Fibroblast of lung (primary cell): Measurements from ENCODE around the gene EPHA1. TPM values are rescaled to one million over a fixed set of nuclear protein-coding genes. Genes with fewer than 3 reads are reported as not detected.
A peak's percentile ranks its signal among the peaks of the same experiment; 100 is the strongest.

Experiments
- DNase-seq, 2 donors: peaks; one replicate each; pipeline versions ENCODE4 v3.0.0 to v3.0.0-alpha.2; 2010; ENCODE audit warnings: low read depth in 2 of 2
- H2AFZ ChIP-seq: 2 replicates; pipeline ENCODE4 v1.5.1; 2012; ENCODE audit warnings: low read length, control low read depth, inconsistent platforms
- H3K27ac ChIP-seq: 2 replicates; pipeline ENCODE4 v1.5.1; 2011; ENCODE audit warnings: low read length, control low read depth; ENCODE audit not compliant: insufficient read depth
- H3K27me3 ChIP-seq: 2 replicates; pipeline ENCODE4 v1.5.1; 2011; ENCODE audit warnings: mild to moderate bottlenecking, low read length; ENCODE audit not compliant: control insufficient read depth, insufficient read depth
- H3K36me3 ChIP-seq: 2 replicates; pipeline ENCODE4 v1.5.1; 2011; ENCODE audit warnings: low read length; ENCODE audit not compliant: control insufficient read depth, insufficient read depth
- H3K4me1 ChIP-seq: 2 replicates; pipeline ENCODE4 v1.5.1; 2011; ENCODE audit warnings: low read length; ENCODE audit not compliant: control insufficient read depth, insufficient read depth; ENCODE audit errors: extremely low read depth
- H3K4me2 ChIP-seq: 2 replicates; pipeline ENCODE4 v1.5.1; 2011; ENCODE audit warnings: low read length, control low read depth; ENCODE audit not compliant: insufficient read depth; ENCODE audit errors: extremely low read depth
- H3K4me3 ChIP-seq, 4 experiments: fragments of 200-600 bp in 1 of 4; sonication (generic) in 1 of 4; replicated peaks in 1 of 4; 2 replicates each; pipeline ENCODE4 v1.5.1; 2011 to 2016; ENCODE audit warnings: low read length in 4 of 4, low read depth in 3 of 4, mild to moderate bottlenecking in 3 of 4, control low read depth in 2 of 4, inconsistent platforms in 1 of 4, mixed read lengths in 1 of 4; ENCODE audit not compliant: insufficient read depth in 1 of 4; ENCODE audit errors: control extremely low read depth in 1 of 4
- H3K79me2 ChIP-seq: 2 replicates; pipeline ENCODE4 v1.5.1; 2012; ENCODE audit warnings: mild to moderate bottlenecking, low read length, inconsistent platforms; ENCODE audit not compliant: control insufficient read depth, insufficient read depth
- H3K9ac ChIP-seq: 2 replicates; pipeline ENCODE4 v1.5.1; 2011; ENCODE audit warnings: mild to moderate bottlenecking, low read length, control low read depth; ENCODE audit not compliant: insufficient read depth
- H3K9me3 ChIP-seq: 2 replicates; pipeline ENCODE4 v1.5.1; 2012; ENCODE audit warnings: low read depth, low read length; ENCODE audit not compliant: control insufficient read depth, insufficient read depth
- H4K20me1 ChIP-seq: 2 replicates; pipeline ENCODE4 v1.5.1; 2011; ENCODE audit warnings: low read length; ENCODE audit not compliant: control insufficient read depth, insufficient read depth; ENCODE audit errors: extremely low read depth
- CTCF ChIP-seq, 2 donors: IDR thresholded peaks in 1 of 2; conservative IDR thresholded peaks in 1 of 2; 1 replicate in 1 of 2; 2 replicates in 1 of 2; pipeline ENCODE4 v1.5.1; 2011 to 2012; ENCODE audit warnings: low read length in 2 of 2, control low read depth in 1 of 2, inconsistent platforms in 1 of 2, low read depth in 1 of 2, mild to moderate bottlenecking in 1 of 2
- EZH2 ChIP-seq: IDR thresholded peaks from 2 replicates; pipeline ENCODE4 v1.5.1; 2012; ENCODE audit warnings: low read length, control low read depth, mild to moderate bottlenecking; ENCODE audit errors: missing control alignments
- polyA minus RNA-seq: library from RNA; depleted of rRNA, polyadenylated mRNA; stranded (reverse); fragments of >200 nt; gene quantifications from 2 replicates; pipeline ENCODE4 v1.2.3, GENCODE V29; 2011; ENCODE audit warnings: low replicate concordance
- polyA plus RNA-seq, 2 donors: library from polyadenylated mRNA; depleted of rRNA in 1 of 2; stranded (reverse) in 1 of 2; unstranded in 1 of 2; fragments of >200 nt; gene quantifications; 2 replicates each; pipeline ENCODE4 v1.2.1, GENCODE V29; 2011 to 2012; ENCODE audit warnings: missing spikeins in 1 of 2
- total RNA-seq: library from RNA; depleted of rRNA; stranded (reverse); fragments of >200 nt; gene quantifications from 2 replicates; pipeline ENCODE4 v1.2.1, GENCODE V29; 2014

The EPHA1 gene
- total RNA-seq: under 0.01 and 0.26 TPM in 2 replicates
- 0.05 and 0.09 TPM in 2 replicates for polyA plus RNA-seq
- polyA plus RNA-seq (2012): 0.89 and 2.2 TPM in 2 replicates
- polyA minus RNA-seq: 2.7 TPM in 1 of 2 replicates, not detected in the other

- peak in 1 of 2 donors; percentile 33 for TF ChIP-seq CTCF (conservative IDR thresholded peaks at IDR 0.05 in 1 of 2, IDR thresholded peaks at IDR 0.05 in 1 of 2; ENCODE audit: low read depth in 1 of 2, low read length in 2 of 2)
- no peak for TF ChIP-seq EZH2
- peaks cover 8% of the 10 kb centered on the region for H3K4me1 ChIP-seq
- no peak within 1 kb of the TSS for H3K9ac ChIP-seq
- no peak for DNase-seq
- peaks cover 3% of the 10 kb centered on the region for H3K27me3 ChIP-seq
- H2AFZ ChIP-seq: no peak within 1 kb of the TSS
- H3K4me2 ChIP-seq: no peak within 1 kb of the TSS
- H3K79me2 ChIP-seq: no peaks in the 10 kb centered on the region
- no peak within 1 kb of the TSS for H3K4me3 ChIP-seq
- no peaks in the 10 kb centered on the region for H3K36me3 ChIP-seq
- H3K27ac ChIP-seq: no peak within 1 kb of the TSS
- H3K9me3 ChIP-seq: no peaks in the 10 kb centered on the region
- no peaks in the 10 kb centered on the region for H4K20me1 ChIP-seq
These were observed at the start of gene EPHA1 for GRCh38 chr7:143408686-143409561. Gene EPHA1, minus strand, starts transcription at chr7:143408856. Its CDS starts 51 bp downstream, at chr7:143408805.

- no peak for TF ChIP-seq EZH2
- TF ChIP-seq CTCF (conservative IDR thresholded peaks at IDR 0.05 in 1 of 2, IDR thresholded peaks at IDR 0.05 in 1 of 2; ENCODE audit: low read depth in 1 of 2, low read length in 2 of 2): no peak
- peak overlapping the region; percentile 16 for H3K4me2 ChIP-seq
- no peak overlapping the region for H3K9ac ChIP-seq
- H2AFZ ChIP-seq: peak overlapping the region; percentile 40
- H3K27ac ChIP-seq: peak overlapping the region; percentile 70
- no peak overlapping the region for H3K4me3 ChIP-seq
- H4K20me1 ChIP-seq: no peaks in the 10 kb centered on the region
- H3K4me1 ChIP-seq: peaks cover 13% of the 10 kb centered on the region
- no peaks in the 10 kb centered on the region for H3K27me3 ChIP-seq
- no peaks in the 10 kb centered on the region for H3K9me3 ChIP-seq
- no peaks in the 10 kb centered on the region for H3K79me2 ChIP-seq
- H3K36me3 ChIP-seq: no peaks in the 10 kb centered on the region
- peak in 1 of 2 donors; percentile 39 for DNase-seq
These were observed 49.6 kb upstream of the EPHA1 start for GRCh38 chr7:143458263-143458662.

- no peaks in the 10 kb centered on the region for H3K79me2 ChIP-seq
- H3K4me2 ChIP-seq: peak overlapping the region; percentile 51
- H3K9ac ChIP-seq: no peak overlapping the region
- no peak overlapping the region for H2AFZ ChIP-seq
- no peaks in the 10 kb centered on the region for H3K27me3 ChIP-seq
- peaks cover 13% of the 10 kb centered on the region for H3K4me1 ChIP-seq
- H3K27ac ChIP-seq: peak overlapping the region; percentile 70
- DNase-seq: peak in 1 of 2 donors; percentile 45
- no peaks in the 10 kb centered on the region for H4K20me1 ChIP-seq
- TF ChIP-seq EZH2: no peak
- no peak for TF ChIP-seq CTCF (conservative IDR thresholded peaks at IDR 0.05 in 1 of 2, IDR thresholded peaks at IDR 0.05 in 1 of 2; ENCODE audit: low read depth in 1 of 2, low read length in 2 of 2)
- no peaks in the 10 kb centered on the region for H3K36me3 ChIP-seq
- H3K9me3 ChIP-seq: no peaks in the 10 kb centered on the region
- no peak overlapping the region for H3K4me3 ChIP-seq
These were observed 48.5 kb upstream of the EPHA1 start for GRCh38 chr7:143456992-143457793.
